HepG2 (cell line): Measurements from ENCODE around the gene NUP85. TPM values are rescaled to one million over a fixed set of nuclear protein-coding genes. Genes with fewer than 3 reads are reported as not detected.

Experiments used
- MAFF ChIP-seq: IDR thresholded peaks from 2 replicates; pipeline ENCODE4 v1.6.1; 2011; ENCODE audit warnings: low read depth, low read length, improper control_type of control experiment
- NFE2 ChIP-seq: sonication (generic); formaldehyde crosslinking; IDR thresholded peaks from 2 replicates; pipeline ENCODE4 v1.4.0; 2020; ENCODE audit warnings: missing genetic modification reagents
- POLR2AphosphoS5 ChIP-seq: IDR thresholded peaks from 2 replicates; pipeline ENCODE4 v1.6.1; 2012; ENCODE audit warnings: low read depth, low read length
- TCF7L2 ChIP-seq: IDR thresholded peaks from 2 replicates; pipeline ENCODE4 v1.6.1; 2011; ENCODE audit warnings: mild to moderate bottlenecking, low read depth, low read length, moderate library complexity
- ZBTB8A ChIP-seq: sonication (generic); formaldehyde crosslinking; IDR thresholded peaks from 2 replicates; pipeline ENCODE4 v1.4.0; 2020; ENCODE audit warnings: mild to moderate bottlenecking, low read depth, missing genetic modification reagents, borderline replicate concordance
- ZGPAT ChIP-seq: IDR thresholded peaks from 2 replicates; pipeline ENCODE4 v1.6.1; 2016; ENCODE audit warnings: mild to moderate bottlenecking
- ZNF18 ChIP-seq: sonication (generic); formaldehyde crosslinking; IDR thresholded peaks from 2 replicates; pipeline ENCODE4 v1.8.0; 2022; ENCODE audit warnings: mild to moderate bottlenecking, missing genetic modification reagents; ENCODE audit not compliant: insufficient replicate concordance
- ZNF224 ChIP-seq: sonication (generic); formaldehyde crosslinking; IDR thresholded peaks from 2 replicates; pipeline ENCODE4 v1.5.0; 2020; ENCODE audit warnings: mild to moderate bottlenecking, missing genetic modification reagents
- ZNF605 ChIP-seq: sonication (generic); formaldehyde crosslinking; IDR thresholded peaks from 2 replicates; pipeline ENCODE4 v1.8.0; 2022; ENCODE audit warnings: mild to moderate bottlenecking, missing genetic modification reagents
- ZNF609 ChIP-seq: sonication (generic); formaldehyde crosslinking; IDR thresholded peaks from 2 replicates; pipeline ENCODE4 v1.4.0; 2020; ENCODE audit warnings: mild to moderate bottlenecking, missing genetic modification reagents, borderline replicate concordance
- ZNF687 ChIP-seq: sonication (generic); formaldehyde crosslinking; IDR thresholded peaks from 2 replicates; pipeline ENCODE4 v1.5.1; 2020; ENCODE audit warnings: mild to moderate bottlenecking, missing genetic modification reagents, moderate library complexity
- polyA plus RNA-seq, 8 experiments: library from polyadenylated mRNA; depleted of rRNA in 3 of 8; stranded (reverse) in 7 of 8; unstranded in 1 of 8; fragments of >200 nt; fragmentation: Illumina TruSeq in 4 of 8; extraction: Trizol in 4 of 8; gene quantifications; 2 replicates each; pipeline versions ENCODE4 v1.2.1 to v1.2.3, GENCODE V29; 2011 to 2016; ENCODE audit warnings: low read depth in 4 of 8, missing spikeins in 1 of 8, mixed read lengths in 1 of 8; ENCODE audit not compliant: insufficient read depth in 1 of 8
- total RNA-seq, 5 experiments: library from RNA; depleted of rRNA; stranded (reverse); fragments of >200 nt; fragmentation: Illumina TruSeq; extraction: Trizol; gene quantifications; 2 replicates each; pipeline ENCODE4 v1.2.3, GENCODE V29; 2016; ENCODE audit warnings: low read depth in 1 of 5
- TF ChIP-seq, protein P1 (sequence below): sonication (generic); formaldehyde crosslinking; IDR thresholded peaks from 2 replicates; pipeline ENCODE4 v1.4.0; 2020; ENCODE audit warnings: mild to moderate bottlenecking, missing genetic modification reagents
- TF ChIP-seq, protein P2 (sequence below): sonication (generic); formaldehyde crosslinking; IDR thresholded peaks from 2 replicates; pipeline ENCODE4 v1.8.0; 2022; ENCODE audit warnings: mild to moderate bottlenecking, missing genetic modification reagents, borderline replicate concordance

Gene NUP85
- total and polyA plus RNA-seq, 2 of the 13 experiments (the other 11 are each of a cell fraction or from before 2014, with no cell fraction given) = 89.1 to 124 TPM

DNA sequence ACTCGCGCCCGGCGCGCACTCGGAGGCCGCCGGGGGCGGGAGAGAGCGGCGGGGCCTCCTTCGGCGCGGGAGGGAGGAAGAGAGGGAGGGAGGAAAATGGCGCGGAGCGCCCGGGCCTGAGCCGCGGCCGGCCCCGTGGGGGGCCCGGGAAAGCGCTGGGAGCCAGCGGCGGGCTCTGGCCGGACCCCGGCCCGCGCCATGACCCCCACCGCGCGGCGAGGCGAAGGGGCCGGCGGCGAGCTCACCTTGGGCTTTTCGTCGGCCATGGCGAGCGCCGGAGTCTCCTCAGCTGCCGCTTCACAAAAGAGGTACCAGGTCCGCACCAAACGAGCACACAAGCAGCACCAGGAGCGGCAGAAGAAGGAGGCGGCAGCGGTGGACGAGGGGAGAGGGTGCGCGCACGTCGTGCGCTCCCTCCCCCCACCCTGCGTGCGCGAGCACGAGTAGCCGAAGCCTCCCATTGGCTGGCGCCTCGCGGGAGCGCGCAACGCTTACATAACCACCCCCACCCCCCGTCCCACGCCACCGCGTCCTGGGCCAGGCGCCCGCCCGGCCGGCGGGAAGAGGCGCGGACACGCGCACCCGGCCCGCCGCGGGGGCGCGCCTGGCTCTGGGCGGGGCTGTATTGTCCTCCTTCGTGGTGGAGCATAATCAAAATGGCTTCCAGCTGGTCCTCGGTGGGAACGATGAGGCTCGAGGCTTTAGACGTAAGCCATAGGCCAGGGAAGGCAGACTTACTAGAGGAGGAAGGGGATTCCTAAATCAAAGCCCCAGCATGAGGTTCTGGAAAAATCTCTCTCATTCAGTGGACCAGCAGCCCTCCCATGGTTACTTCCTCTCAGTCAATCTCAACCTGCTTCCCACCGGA lies 22.7 kb upstream of the NUP85 start, which contains the start of gene SUMO2 (continued):
- peak; percentile 80 for TF ChIP-seq POLR2AphosphoS5
- peak; percentile 84 for TF ChIP-seq ZNF605
- no peak for TF ChIP-seq TCF7L2
- no peak for TF ChIP-seq ZBTB8A
- TF ChIP-seq MAFF = no peak
- peak; percentile 79 for TF ChIP-seq ZNF687 (CRISPR knock-in tag)
- TF ChIP-seq, protein P1, sequence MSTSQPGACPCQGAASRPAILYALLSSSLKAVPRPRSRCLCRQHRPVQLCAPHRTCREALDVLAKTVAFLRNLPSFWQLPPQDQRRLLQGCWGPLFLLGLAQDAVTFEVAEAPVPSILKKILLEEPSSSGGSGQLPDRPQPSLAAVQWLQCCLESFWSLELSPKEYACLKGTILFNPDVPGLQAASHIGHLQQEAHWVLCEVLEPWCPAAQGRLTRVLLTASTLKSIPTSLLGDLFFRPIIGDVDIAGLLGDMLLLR (CRISPR knock-in tag) = peak; percentile 7
- no peak for TF ChIP-seq ZNF224 (CRISPR knock-in tag)
- TF ChIP-seq NFE2 (CRISPR knock-in tag) = no peak
- TF ChIP-seq ZNF18 (CRISPR knock-in tag) = peak; percentile 30
- TF ChIP-seq ZNF609 (CRISPR knock-in tag) = no peak
- TF ChIP-seq, protein P2, sequence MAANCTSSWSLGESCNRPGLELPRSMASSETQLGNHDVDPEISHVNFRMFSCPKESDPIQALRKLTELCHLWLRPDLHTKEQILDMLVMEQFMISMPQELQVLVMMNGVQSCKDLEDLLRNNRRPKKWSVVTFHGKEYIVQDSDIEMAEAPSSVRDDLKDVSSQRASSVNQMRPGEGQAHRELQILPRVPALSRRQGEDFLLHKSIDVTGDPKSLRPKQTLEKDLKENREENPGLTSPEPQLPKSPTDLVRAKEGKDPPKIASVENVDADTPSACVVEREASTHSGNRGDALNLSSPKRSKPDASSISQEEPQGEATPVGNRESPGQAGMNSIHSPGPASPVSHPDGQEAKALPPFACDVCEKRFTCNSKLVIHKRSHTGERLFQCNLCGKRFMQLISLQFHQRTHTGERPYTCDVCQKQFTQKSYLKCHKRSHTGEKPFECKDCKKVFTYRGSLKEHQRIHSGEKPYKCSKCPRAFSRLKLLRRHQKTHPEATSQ (CRISPR knock-in tag) = no peak
- no peak; the same call in 1 of the 2 replicates for TF ChIP-seq ZGPAT (CRISPR knock-in tag)
